ENCODE results near the gene C16orf96.

The C16orf96 gene

DNA sequence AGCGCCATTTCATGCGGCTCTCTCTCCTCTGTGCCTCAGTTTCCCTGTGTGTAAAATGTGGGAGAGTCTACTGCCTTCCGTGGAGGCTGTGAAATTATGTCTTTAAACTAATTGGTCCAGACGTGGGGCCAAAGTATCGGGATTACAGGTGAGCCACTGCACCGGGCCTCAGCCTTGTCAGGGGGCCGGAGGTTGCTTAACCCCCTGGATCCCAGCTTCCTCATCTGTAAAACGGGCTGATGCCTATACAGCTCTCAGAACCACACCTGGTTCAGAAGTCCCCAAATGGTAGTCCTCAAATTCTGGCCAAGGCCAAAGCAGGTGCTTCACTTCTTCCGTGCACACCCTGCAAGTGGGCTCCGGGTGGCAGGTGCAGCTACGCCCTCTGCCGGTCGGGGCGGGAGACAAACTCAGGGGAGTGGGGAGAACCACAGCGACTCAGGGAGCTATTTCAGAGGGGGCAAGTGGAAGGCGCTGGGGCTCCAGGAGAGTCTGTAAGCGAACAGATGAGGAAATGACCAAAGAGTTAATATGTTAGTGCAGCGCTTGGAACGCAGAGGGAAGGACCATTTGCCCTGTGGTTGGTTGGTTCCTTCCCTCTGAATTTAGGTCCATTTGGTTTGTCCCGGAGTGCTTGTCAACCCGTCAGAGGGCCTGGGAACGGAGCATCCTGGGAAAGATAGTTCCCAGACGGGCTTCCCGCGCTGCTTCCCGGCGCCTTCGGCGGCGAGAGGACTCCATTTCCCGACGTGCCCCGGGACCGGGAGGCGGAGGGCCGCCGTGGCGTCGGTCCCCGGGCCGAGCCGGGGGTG, 68.1 kb downstream of the C16orf96 start, which contains the start of gene MGRN1:
TSS of gene MGRN1 (plus strand) at position 812 of the 812 bp plus-strand sequence. CDS start 135 bp downstream, outside the sequence.
- peak; percentile 98 for DNase-seq

DNA sequence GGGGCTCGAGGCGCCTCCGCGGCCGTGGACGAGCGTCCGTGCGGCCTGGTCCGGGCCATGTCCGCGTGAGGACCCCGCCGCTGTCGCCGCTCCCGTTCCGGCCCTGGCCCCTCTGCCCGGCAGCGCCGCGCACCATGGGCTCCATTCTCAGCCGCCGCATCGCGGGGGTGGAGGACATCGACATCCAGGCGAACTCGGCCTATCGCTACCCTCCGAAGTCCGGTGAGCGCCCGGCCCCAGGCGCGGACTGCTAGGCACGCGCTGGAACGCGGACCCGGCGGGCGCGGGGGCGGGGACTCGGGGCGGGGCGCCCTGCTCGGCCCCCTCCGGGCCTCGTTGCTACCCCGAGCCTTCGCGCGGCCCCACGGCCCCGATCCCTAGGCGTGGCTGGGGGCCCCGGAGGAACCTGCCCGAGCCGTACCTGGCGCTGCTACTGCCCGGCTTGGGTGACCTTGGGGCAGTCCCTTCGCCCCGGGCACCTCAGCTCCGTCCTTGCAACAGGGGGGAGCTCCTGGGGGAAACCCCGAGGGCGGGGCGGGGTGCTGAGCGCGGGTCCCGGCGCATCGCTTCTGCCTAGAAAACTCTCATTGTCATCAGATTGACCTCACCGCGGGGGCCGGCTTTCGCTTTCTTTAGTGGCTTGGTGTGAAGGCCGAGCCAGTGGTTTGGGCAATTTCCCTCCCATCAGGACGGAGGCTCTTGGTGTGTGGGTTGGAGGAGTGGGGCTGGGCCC, 68.9 kb downstream of the C16orf96 start:
- peak; percentile 47 for DNase-seq

DNA sequence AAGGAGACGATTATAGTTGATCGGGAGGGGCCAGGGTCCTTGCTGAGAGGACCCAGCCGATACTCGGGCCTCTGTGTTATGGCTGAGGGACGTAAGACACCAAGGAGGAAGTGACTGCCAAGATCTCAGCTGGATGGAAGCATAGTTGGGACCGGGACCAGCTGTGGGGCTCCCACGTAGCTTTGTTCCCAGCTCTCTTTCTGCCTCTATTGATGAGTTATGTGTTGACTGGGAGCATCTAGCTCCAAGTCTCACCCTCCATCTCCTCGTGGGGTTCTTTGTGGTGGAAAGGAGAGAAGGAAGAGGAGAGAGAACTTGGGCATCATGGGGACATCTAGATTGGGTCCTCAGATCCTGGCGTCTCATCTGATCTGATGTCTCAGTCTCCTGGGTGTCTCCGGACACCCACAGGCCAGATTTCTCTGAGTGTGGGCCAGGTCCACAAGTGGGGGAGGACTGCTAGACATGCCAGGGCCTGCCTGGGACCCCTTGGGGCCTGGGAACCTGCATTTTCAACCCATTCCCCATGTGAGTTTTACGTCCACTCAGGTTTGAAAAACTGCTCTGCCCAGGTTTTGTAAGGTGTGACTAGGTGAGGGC, 69.5 kb downstream of the C16orf96 start:
- no peak for DNase-seq

- no peak for DNase-seq
These were observed 70.3 kb downstream of the C16orf96 start for GRCh38 chr16:4626396-4626795.

- DNase-seq = no peak
These were observed 72.1 kb downstream of the C16orf96 start for GRCh38 chr16:4628283-4628682.

DNA sequence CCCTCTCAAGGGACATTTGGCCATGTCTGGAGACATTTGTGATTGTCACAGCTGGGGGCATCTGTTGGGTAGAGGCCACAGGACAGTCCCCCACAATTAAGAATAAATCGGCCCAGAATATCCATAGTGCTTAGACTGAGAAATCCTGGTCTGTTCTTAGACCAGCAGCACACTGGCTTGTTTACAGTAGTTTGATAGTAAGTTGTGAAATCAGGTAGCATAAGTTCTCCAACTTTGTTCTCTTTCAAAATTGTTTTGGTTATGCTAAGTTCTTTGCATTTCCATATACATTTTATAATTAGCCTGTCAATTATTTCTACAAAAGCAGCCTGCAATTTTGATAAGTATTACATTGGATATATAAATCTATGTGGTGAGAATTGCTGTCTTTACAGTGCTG, 75.3 kb downstream of the C16orf96 start:
- no peak for DNase-seq

- DNase-seq = no peak
These were observed 77.9 kb downstream of the C16orf96 start for GRCh38 chr16:4633910-4634635.

- DNase-seq = no peak
These were observed 78.6 kb downstream of the C16orf96 start for GRCh38 chr16:4634768-4635167.

DNA sequence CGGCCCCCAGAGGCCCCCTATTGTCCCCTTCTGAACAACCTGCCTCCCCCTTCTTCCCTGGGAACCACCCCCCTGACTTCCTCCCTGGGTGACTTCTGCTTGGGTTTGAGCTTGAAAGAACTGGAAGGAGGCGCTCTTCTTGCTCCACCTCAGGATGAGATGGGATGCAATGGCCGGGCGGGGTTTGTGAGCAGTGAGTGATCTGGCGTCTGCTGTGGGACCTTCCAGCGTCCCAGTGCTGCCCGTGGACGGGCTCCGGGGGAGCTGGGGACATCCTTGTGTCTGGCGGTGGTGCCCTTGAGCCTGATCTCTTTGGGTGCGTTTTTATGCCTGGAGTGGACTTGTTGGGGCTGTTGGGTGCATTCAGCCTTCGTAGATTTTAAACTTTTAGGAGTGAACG, 80.1 kb downstream of the C16orf96 start:
- no peak for DNase-seq

DNA sequence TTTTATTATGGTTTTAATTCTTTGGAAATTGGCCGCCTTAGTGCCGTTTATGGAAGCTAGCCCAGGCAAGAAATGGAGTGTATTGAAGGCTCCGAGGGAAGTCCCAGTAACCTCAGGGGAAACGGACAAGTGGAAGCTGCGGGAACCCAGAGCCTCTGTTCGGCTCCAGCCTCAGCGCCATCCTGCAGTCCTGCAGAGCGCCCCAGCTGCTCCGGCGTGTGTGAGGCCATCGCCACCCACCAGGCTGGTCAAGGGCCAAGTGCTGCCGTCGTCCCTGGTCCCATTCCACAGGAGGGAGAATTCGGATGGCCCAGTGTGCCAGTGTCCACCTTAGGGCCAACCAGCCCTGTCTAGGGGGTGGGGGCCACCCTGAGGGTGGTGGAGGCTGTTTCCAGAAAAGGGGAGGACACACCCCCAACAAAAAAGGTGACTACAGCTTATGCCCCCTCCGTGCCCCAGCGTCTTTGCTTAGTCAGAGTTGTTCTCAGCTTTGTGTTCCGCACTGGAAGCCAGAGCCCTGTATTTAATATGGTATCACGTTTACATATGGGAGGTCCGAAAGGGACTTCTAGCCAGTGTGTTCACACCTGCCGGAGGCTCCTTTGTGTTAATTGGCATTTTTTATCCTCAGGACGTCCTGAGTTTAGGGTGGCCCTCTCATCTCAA, 81.5 kb downstream of the C16orf96 start:
- DNase-seq = no peak

DNA sequence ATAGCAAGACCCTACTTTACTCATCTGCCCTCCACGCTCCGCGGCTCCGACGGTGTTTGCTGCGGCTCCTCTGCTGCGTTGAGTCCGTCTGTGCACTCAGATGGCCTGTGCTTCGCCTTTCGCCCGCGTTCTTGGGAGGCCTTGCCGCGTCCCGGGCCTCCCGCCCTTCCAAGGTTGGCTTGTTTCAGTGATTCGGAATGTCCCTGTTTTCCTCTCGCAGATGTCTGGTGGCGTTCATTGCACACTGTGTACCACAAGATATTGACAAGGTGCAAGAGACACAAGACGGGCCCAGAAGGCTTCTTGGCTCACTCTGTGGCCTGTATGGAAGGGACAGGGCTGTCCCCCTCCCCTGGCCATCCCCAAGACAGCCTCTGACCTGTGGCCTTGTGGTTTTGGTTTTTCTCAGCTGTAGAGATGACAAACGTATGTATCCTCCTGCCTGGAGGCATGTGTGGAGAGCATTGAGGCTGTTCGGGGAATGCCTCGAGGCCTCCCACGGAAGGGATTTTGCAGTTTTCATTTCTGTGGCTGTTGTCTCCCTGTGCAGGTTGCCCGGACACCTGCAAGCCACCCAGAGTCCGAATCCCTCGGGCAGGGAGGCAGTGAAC, 83.9 kb downstream of the C16orf96 start:
- no peak for DNase-seq

GRCh38 chr16:4640572-4641305, 84.6 kb downstream of the C16orf96 start:
- no peak for DNase-seq

DNA sequence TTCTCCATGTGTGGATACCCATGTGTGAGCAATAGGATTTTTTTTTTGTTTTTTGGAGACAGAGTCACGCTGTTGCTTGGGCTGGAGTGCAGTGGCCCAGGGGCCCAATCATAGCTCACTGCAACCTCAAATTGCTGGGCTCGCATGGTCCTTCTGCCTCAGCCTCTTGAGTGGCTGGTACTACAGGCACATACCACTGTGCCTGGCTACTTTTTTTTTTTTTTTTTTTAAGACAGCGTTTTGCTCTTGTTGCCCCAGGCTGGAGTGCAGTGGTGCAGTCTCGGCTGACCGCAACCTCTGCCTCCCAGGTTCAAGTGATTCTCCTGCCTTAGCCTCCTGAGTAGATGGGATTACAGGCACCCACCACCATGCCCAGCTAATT, 85.2 kb downstream of the C16orf96 start:
- DNase-seq = no peak

DNA sequence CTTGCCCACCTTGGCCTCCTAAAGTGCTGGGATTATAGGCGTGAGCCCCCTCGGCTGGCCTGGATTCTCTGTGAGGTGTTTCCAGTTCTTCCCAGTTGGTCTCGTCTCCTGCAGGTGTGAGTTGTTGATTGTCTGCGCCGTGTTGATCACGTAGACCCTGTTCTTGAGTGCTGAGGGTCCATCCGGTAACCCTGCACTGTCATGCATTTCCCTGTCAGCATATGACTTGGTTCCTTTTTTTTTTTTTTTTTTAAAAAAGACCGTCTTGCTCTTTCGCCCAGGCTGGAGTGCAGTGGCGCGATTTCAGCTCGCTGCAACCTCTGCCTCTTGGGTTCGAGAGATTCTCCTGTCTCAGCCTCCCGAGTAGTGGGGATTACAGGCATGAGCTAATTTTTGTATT, 85.8 kb downstream of the C16orf96 start:
- no peak for DNase-seq

GRCh38 chr16:4646773-4647643, 90.9 kb downstream of the C16orf96 start:
- DNase-seq = no peak

GRCh38 chr16:4647644-4647980, 91.5 kb downstream of the C16orf96 start:
- DNase-seq = no peak

GRCh38 chr16:4648917-4649316, 92.8 kb downstream of the C16orf96 start:
- no peak for DNase-seq

GRCh38 chr16:4649744-4650442, 93.8 kb downstream of the C16orf96 start:
- DNase-seq = no peak

Data from NCI-H82 (cell line).